T-cell (primary cell): ENCODE results near the gene CCNYL1. TPM values are rescaled to one million over a fixed set of nuclear protein-coding genes. Genes with fewer than 3 reads are reported as not detected.

ENCODE experiments used
- ATAC-seq, 4 experiments: fragments of 200-7000 bp in 3 of 4; fragments of 150-1000 bp in 1 of 4; cut with Tn5 transposase; replicated peaks in 1 of 4; 1 replicate in 3 of 4; 2 replicates in 1 of 4; pipeline ENCODE4 v1.10.0; 2021; ENCODE audit warnings: moderate library complexity in 3 of 4, mild to moderate bottlenecking in 2 of 4, moderate number of reproducible peaks in 1 of 4
- CTCF ChIA-PET, 2 donors: fragments of 300-600 bp; sonication (Branson Sonifier 250); formaldehyde crosslinking; loops; one replicate each; lab custom pipeline; 2022; ENCODE audit warnings: antibody characterized with exemption in 2 of 2; lab: Charles Lee
- POLR2A ChIA-PET, 2 donors: fragments of 300-600 bp; sonication (Branson Sonifier 250); formaldehyde crosslinking; loops; one replicate each; lab custom pipeline; 2022; ENCODE audit warnings: antibody characterized with exemption in 2 of 2; lab: Charles Lee
- DNase-seq, 35 experiments: peaks; one replicate each; pipeline versions ENCODE4 v3.0.0 to v3.0.0-alpha.2; 2013 to 2023
- H3K27ac ChIP-seq: one replicate; pipeline ENCODE4 v1.5.1; 2013; ENCODE audit warnings: low read length
- H3K27me3 ChIP-seq, 2 experiments: replicated peaks in 1 of 2; 1 replicate in 1 of 2; 2 replicates in 1 of 2; pipeline versions ENCODE4 v1.6.1 to v1.7.0; 2013; ENCODE audit warnings: low read length in 1 of 2, mixed read lengths in 1 of 2; ENCODE audit not compliant: control insufficient read depth in 2 of 2, insufficient read depth in 2 of 2; ENCODE audit errors: extremely low read depth in 1 of 2
- H3K36me3 ChIP-seq, 2 donors: 1 replicate in 1 of 2; 2 replicates in 1 of 2; pipeline versions ENCODE4 v1.6.1 to v1.7.0; 2013; ENCODE audit warnings: low read length in 1 of 2; ENCODE audit not compliant: control insufficient read depth in 2 of 2, insufficient read depth in 1 of 2; ENCODE audit errors: extremely low read depth in 1 of 2
- H3K4me1 ChIP-seq, 2 experiments: 1 replicate in 1 of 2; 2 replicates in 1 of 2; pipeline versions ENCODE4 v1.6.1 to v1.7.0; 2013; ENCODE audit warnings: low read length in 2 of 2, mixed read lengths in 1 of 2; ENCODE audit not compliant: insufficient read depth in 2 of 2, control insufficient read depth in 1 of 2; ENCODE audit errors: extremely low read depth in 1 of 2
- H3K4me3 ChIP-seq, 2 donors: 1 replicate in 1 of 2; 2 replicates in 1 of 2; pipeline versions ENCODE4 v1.5.1 to v1.7.0; 2013; ENCODE audit warnings: mild to moderate bottlenecking in 2 of 2, low read length in 1 of 2, moderate library complexity in 1 of 2; ENCODE audit not compliant: control insufficient read depth in 1 of 2; ENCODE audit errors: extremely low read depth in 1 of 2
- H3K9me3 ChIP-seq: 2 replicates; pipeline ENCODE4 v1.7.0; 2013
- H3K27ac Mint-ChIP-seq, 2 donors: one replicate each; pipeline ENCODE4 v1.8.0; 2020 to 2021; ENCODE audit warnings: mild to moderate bottlenecking in 2 of 2, mixed read lengths in 2 of 2
- H3K27me3 Mint-ChIP-seq, 2 donors: one replicate each; pipeline ENCODE4 v1.8.0; 2021 to 2022; ENCODE audit warnings: mixed read lengths in 2 of 2
- H3K36me3 Mint-ChIP-seq: one replicate; pipeline ENCODE4 v1.8.0; 2021; ENCODE audit warnings: mixed read lengths
- H3K4me1 Mint-ChIP-seq, 3 donors: one replicate each; pipeline ENCODE4 v1.8.0; 2020 to 2022; ENCODE audit warnings: mixed read lengths in 3 of 3, mild to moderate bottlenecking in 1 of 3
- H3K4me3 Mint-ChIP-seq, 3 donors: one replicate each; pipeline ENCODE4 v1.8.0; 2020 to 2022; ENCODE audit warnings: mild to moderate bottlenecking in 3 of 3, mixed read lengths in 3 of 3, moderate library complexity in 3 of 3
- H3K9me3 Mint-ChIP-seq, 3 donors: one replicate each; pipeline ENCODE4 v1.8.0; 2020 to 2022; ENCODE audit warnings: mixed read lengths in 3 of 3
- WGBS: methylation state at CpG from one replicate; pipeline ENCODE4 v1.1.5; 2013; ENCODE audit warnings: missing lambda C conversion rate; ENCODE audit not compliant: insufficient coverage; 5-methylcytosine and 5-hydroxymethylcytosine counted together
- total RNA-seq, 35 experiments: library from RNA in 6 of 35; stranded (reverse) in 6 of 35; fragments of 120-200 nt in 1 of 35; gene quantifications; one replicate each; pipeline versions ENCODE4 v1.2.1 to v1.2.4 and lab custom pipeline; 2013 to 2026

The CCNYL1 gene
- total RNA-seq, 5 donors from 2014 or later (not counting 1 experiment from before 2014, with no cell fraction given), result 9.0 to 13.6 (median 11.0) TPM

DNA sequence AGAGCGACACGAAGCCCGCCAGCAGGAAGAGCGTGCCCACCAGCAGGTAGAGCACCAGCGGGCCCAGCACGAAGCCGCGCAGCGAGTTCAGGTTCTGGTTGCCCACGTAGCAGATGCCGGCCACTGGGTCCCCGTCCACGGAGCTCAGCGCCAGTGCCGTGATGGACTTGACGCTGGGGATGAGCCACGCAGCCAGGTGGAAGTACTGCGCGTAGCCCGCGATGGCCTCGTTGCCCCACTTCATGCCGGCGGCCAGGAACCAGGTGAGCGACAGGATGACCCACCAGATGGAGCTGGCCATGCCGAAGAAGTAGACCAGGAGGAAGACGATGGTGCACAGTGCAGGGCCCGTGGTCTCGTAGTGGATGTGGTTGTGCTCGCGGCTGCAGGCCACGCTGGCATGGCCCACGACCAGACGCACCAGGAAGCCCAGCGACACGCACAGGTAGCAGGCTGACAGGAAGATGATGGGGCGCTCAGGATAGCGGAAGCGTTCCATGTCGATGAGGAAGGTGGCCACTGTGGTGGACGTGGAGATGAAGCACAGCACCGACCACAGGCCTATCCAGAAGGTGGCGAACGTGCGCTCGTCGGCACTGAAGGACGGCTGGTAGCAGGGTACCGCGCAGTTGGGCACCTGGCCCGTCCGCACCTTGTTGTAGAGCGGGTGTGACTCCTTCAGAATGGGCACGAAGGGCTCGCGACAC is 56.2 kb downstream of the CCNYL1 start:
- peak overlapping the region in 1 of 2 donors; percentile 66 for H3K4me3 ChIP-seq
- H3K27ac ChIP-seq, result no peak overlapping the region
- DNase-seq, result no peak
- no peaks in the 10 kb centered on the region for H3K9me3 ChIP-seq
- Mint-ChIP-seq H3K36me3 (no peaks in the 10 kb centered on the region), H3K9me3 (no peaks in the 10 kb centered on the region), H3K4me1 (peaks cover 28 to 38% (median 31%) of the 10 kb centered on the region in 3 donors), H3K27me3 (peaks cover 27 to 35% of the 10 kb centered on the region in 2 donors), H3K27ac (no peak overlapping the region), H3K4me3 (peak overlapping the region; percentile 81 to 94 (median 84))
- H3K4me1 ChIP-seq, result peaks cover 8 to 40% of the 10 kb centered on the region in 2 experiments
- H3K27me3 ChIP-seq, result peaks cover 0 to 33% of the 10 kb centered on the region in 2 experiments
- 74% methylated on average over 56 of the region's 56 CpGs for WGBS
- CTCF ChIA-PET, result no interaction called here
- H3K36me3 ChIP-seq, result no peaks in the 10 kb centered on the region
- ATAC-seq, result no peak
- POLR2A ChIA-PET, result no interaction called here

GRCh38 chr2:207768168-207768865 is 56.9 kb downstream of the CCNYL1 start:
- Histone ChIP-seq H3K4me3 (peak overlapping the region; percentile 59 to 66), H3K9me3 (no peaks in the 10 kb centered on the region), H3K36me3 (no peaks in the 10 kb centered on the region), H3K27me3 (peaks cover 0 to 33% of the 10 kb centered on the region in 2 experiments), H3K4me1 (peaks cover 8 to 40% of the 10 kb centered on the region in 2 experiments), H3K27ac (no peak overlapping the region)
- Mint-ChIP-seq H3K27ac (peak overlapping the region in 1 of 2 donors; percentile 31), H3K36me3 (no peaks in the 10 kb centered on the region), H3K9me3 (no peaks in the 10 kb centered on the region), H3K4me1 (peaks cover 28 to 38% (median 31%) of the 10 kb centered on the region in 3 donors), H3K27me3 (peaks cover 27 to 32% of the 10 kb centered on the region in 2 donors), H3K4me3 (peak overlapping the region; percentile 81 to 94 (median 84))
- CTCF ChIA-PET, result no interaction called here
- POLR2A ChIA-PET, result no interaction called here
- DNase-seq (peak in 14 of 35 experiments; percentile 1 to 44 (median 22)), ATAC-seq (peak in 3 of 4 experiments; percentile 6 to 8 (median 7))
- 5% methylated on average over 67 of the region's 73 CpGs for WGBS

DNA sequence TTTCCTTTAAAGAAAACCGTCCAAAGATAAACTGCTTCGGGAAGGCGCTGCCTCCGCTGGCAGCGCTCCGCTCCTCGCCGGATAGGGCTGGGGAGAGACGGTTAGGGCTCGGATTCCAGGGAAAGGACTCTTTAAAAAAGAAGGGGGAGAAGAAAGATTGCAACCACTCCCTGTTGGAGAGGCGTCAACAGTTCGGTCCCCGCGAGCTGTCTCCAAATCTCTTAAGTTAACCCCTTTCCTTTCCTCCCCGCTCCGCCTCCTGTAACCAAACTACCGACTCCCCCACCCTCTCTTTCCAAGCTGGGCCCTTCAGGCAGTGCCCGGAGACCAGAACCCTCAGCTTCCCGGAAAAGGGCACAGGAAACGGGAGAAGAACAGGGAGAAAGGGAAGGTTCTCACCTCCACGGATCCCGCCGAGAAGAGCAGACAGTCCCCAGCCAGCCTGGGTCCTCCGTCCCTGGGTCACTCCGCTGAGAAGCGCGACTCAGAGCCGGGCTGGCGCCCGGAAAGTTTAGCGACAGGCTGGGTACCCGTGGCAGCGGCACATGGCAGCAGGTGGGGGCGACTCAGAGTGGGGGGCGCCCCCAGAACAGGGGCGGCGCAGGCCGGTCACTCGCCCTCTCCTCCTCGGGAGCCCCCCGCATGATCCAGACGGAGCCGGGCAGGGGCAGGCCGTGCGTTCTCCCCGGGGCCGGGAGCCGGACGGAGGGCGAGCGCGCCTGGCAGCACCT is 57.6 kb downstream of the CCNYL1 start:
- no peaks in the 10 kb centered on the region for H3K36me3 ChIP-seq
- ChIA-PET CTCF (interaction anchor here in 1 of 2 donors (0.6 kb wide), 1 partner anchor 207 kb away, joined by 3 read pairs; no protein-coding TSS in a partner anchor), POLR2A (interaction anchor here in 1 of 2 donors (0.6 kb wide), 1 partner anchor 1658 kb away, joined by 6 read pairs; no protein-coding TSS in a partner anchor)
- peaks cover 26 to 30% of the 10 kb centered on the region in 2 donors for H3K27me3 Mint-ChIP-seq
- peak overlapping the region; percentile 81 to 94 (median 84) for H3K4me3 Mint-ChIP-seq
- H3K4me3 ChIP-seq, result peak overlapping the region; percentile 59 to 66
- H3K4me1 ChIP-seq, result peaks cover 8 to 40% of the 10 kb centered on the region in 2 experiments
- 2% methylated on average over 37 of the region's 52 CpGs for WGBS
- no peaks in the 10 kb centered on the region for H3K9me3 Mint-ChIP-seq
- no peak overlapping the region for H3K27ac Mint-ChIP-seq
- H3K9me3 ChIP-seq, result no peaks in the 10 kb centered on the region
- no peaks in the 10 kb centered on the region for H3K36me3 Mint-ChIP-seq
- DNase-seq (peak in 8 of 35 experiments; percentile 4 to 24 (median 11)), ATAC-seq (peak; percentile 7 to 22 (median 18))
- H3K27me3 ChIP-seq, result peaks cover 0 to 30% of the 10 kb centered on the region in 2 experiments
- no peak overlapping the region for H3K27ac ChIP-seq
- H3K4me1 Mint-ChIP-seq, result peaks cover 28 to 38% (median 31%) of the 10 kb centered on the region in 3 donors

DNA sequence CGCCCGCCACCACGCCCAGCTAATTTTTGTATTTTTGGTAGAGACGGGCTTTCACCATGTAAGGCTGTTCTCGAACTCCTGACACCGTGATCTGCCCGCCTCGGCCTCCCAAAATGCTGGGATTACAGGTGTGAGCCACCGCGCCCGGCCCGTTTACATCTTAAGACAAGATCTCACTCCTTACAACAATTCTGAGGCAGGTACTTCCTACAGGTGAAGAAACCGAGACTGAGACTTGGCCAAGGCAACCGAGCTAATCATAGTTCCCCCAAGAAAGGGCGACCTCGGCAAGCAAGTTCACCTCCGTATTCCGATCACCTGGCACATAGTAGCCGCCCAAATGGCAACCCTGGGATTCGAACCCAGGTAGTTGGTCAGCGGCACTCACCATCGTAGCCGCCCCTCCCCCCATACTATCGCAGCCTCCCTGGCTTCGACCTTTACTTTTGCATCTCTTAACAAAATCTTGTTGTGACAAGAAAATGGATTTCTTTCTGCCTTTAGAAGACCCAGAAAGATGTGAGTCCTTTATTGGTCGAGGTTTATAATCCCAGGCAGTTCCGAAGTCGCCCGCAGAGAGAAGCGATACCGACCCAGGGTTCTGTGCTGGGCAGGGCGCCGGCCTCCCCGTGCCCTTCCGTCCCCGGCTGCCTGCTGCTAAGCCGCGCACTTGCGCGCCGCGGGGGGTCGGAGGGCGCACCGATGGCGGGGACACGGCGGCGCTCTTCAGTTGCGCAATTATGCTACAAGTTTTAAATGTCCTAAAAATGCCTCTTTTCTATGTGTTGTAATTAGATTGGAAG is 59.4 kb downstream of the CCNYL1 start:
- Histone ChIP-seq H3K9me3 (no peaks in the 10 kb centered on the region), H3K27me3 (peaks cover 0 to 30% of the 10 kb centered on the region in 2 experiments), H3K4me3 (peak overlapping the region; percentile 59 to 69), H3K4me1 (peaks cover 8 to 40% of the 10 kb centered on the region in 2 experiments), H3K27ac (no peak overlapping the region), H3K36me3 (no peaks in the 10 kb centered on the region)
- 21% methylated on average over 37 of the region's 50 CpGs for WGBS
- ATAC-seq, result no peak
- H3K27me3 Mint-ChIP-seq, result peaks cover 15 to 17% of the 10 kb centered on the region in 2 donors
- DNase-seq, result peak in 2 of 35 experiments; percentile 2 to 23
- CTCF ChIA-PET, result interaction anchor here in 1 of 2 donors (0.5 kb wide), 1 partner anchor 24 kb away, joined by 3 read pairs; no protein-coding TSS in a partner anchor
- H3K36me3 Mint-ChIP-seq, result no peaks in the 10 kb centered on the region
- no peak overlapping the region for H3K27ac Mint-ChIP-seq
- peak overlapping the region; percentile 85 to 94 (median 94) for H3K4me3 Mint-ChIP-seq
- no peaks in the 10 kb centered on the region for H3K9me3 Mint-ChIP-seq
- peaks cover 28 to 38% (median 31%) of the 10 kb centered on the region in 3 donors for H3K4me1 Mint-ChIP-seq
- POLR2A ChIA-PET, result no interaction called here

DNA sequence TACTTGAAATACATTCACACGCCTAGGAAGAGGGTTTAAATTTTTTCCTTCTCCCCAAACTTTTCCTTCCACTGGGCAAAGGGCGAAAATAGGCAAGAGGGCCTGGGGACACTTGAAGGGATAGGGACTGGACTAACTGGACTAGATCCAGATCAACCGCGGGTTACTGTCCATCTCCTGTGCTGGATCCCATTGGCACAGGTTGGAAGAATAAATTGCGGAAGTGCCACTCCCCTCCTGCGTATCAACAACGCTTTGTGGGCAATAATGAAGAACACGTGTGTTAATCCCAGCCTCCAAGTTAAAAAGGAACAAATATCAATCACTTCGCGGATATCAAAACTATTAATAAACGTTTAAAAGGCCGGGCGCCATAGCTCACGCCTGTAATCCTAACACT is 60.0 kb downstream of the CCNYL1 start:
- H3K4me1 Mint-ChIP-seq, result peaks cover 28 to 34% (median 29%) of the 10 kb centered on the region in 3 donors
- H3K36me3 Mint-ChIP-seq, result no peaks in the 10 kb centered on the region
- H3K36me3 ChIP-seq, result no peaks in the 10 kb centered on the region

More for the DNA sequence above, 60.0 kb downstream of the CCNYL1 start:
- WGBS, result 88% methylated on average over 5 of the region's 14 CpGs
- no peaks in the 10 kb centered on the region for H3K9me3 Mint-ChIP-seq
- ATAC-seq, result no peak
- peaks cover 0 to 30% of the 10 kb centered on the region in 2 experiments for H3K27me3 ChIP-seq
- H3K4me3 Mint-ChIP-seq, result peak overlapping the region; percentile 28 to 94 (median 85)
- DNase-seq, result no peak
- H3K27me3 Mint-ChIP-seq, result peaks cover 10 to 11% of the 10 kb centered on the region in 2 donors
- H3K4me3 ChIP-seq, result no peak overlapping the region
- H3K27ac Mint-ChIP-seq, result no peak overlapping the region
- ChIA-PET CTCF (no interaction called here), POLR2A (no interaction called here)
- H3K4me1 ChIP-seq, result peaks cover 8 to 40% of the 10 kb centered on the region in 2 experiments
- H3K9me3 ChIP-seq, result no peaks in the 10 kb centered on the region
- H3K27ac ChIP-seq, result no peak overlapping the region
